NCI-H1417 (cell line): ENCODE measurements around the gene G2E3.
"Not testable (repeated sequence)": the region's sequence is repeated elsewhere in the genome, so short reads cannot be mapped to it uniquely, and the experiment has no call there.

Experiments used
- DNase-seq, 3 experiments: peaks; one replicate each; lab custom pipeline; 2025; lab: John Stamatoyannopoulos, UW

G2E3 gene

GRCh38 chr14:30600922-30601918, 42.3 kb downstream of the G2E3 start:
- no peak for DNase-seq

GRCh38 chr14:30603402-30603801, 44.4 kb downstream of the G2E3 start:
- no peak for DNase-seq

GRCh38 chr14:30604696-30605095, 45.7 kb downstream of the G2E3 start:
- DNase-seq, result not testable (repeated sequence)

GRCh38 chr14:30607156-30607780, 48.3 kb downstream of the G2E3 start:
- no peak for DNase-seq

- DNase-seq, result peak in 1 of 3 experiments; percentile 49
Observed at GRCh38 chr14:30608533-30609006, 49.6 kb downstream of the G2E3 start.

- peak; percentile 70 to 83 (median 73) for DNase-seq
Observed at GRCh38 chr14:30610787-30611343, 51.9 kb downstream of the G2E3 start.

GRCh38 chr14:30614155-30614554, 55.2 kb downstream of the G2E3 start:
- no peak for DNase-seq

- DNase-seq, result no peak
Observed at GRCh38 chr14:30620178-30620577, 61.2 kb downstream of the G2E3 start.

GRCh38 chr14:30621354-30621939, 62.5 kb downstream of the G2E3 start:
- DNase-seq, result peak in 2 of 3 experiments; percentile 47 to 50

GRCh38 chr14:30621940-30622830, 63.2 kb downstream of the G2E3 start, which contains the start of gene SCFD1:
SCFD1 (plus strand) TSS chr14:30622319; CDS start chr14:30622339, 20 bp downstream.
- peak; percentile 94 to 96 (median 95) for DNase-seq

- no peak for DNase-seq
Observed at GRCh38 chr14:30623412-30624131, 64.6 kb downstream of the G2E3 start.

- DNase-seq, result no peak
Observed at GRCh38 chr14:30624132-30624423, 65.1 kb downstream of the G2E3 start.

GRCh38 chr14:30625533-30625932, 66.6 kb downstream of the G2E3 start:
- DNase-seq, result no peak

GRCh38 chr14:30629432-30629831, 70.5 kb downstream of the G2E3 start:
- not testable (repeated sequence) for DNase-seq

GRCh38 chr14:30630248-30630647, 71.3 kb downstream of the G2E3 start:
- DNase-seq, result no peak

GRCh38 chr14:30632730-30633129, 73.8 kb downstream of the G2E3 start:
- DNase-seq, result no peak

- DNase-seq, result no peak
Observed at GRCh38 chr14:30638926-30639325, 80.0 kb downstream of the G2E3 start.

- DNase-seq, result no peak
Observed at GRCh38 chr14:30641207-30641606, 82.2 kb downstream of the G2E3 start.

GRCh38 chr14:30644462-30644861, 85.5 kb downstream of the G2E3 start:
- DNase-seq, result not testable (repeated sequence)

GRCh38 chr14:30645600-30645999, 86.6 kb downstream of the G2E3 start:
- no peak for DNase-seq

- DNase-seq, result no peak
Observed at GRCh38 chr14:30648471-30648870, 89.5 kb downstream of the G2E3 start.
